ENCODE results near the gene UBE2E3.
"Not testable (repeated sequence)": the region's sequence is repeated elsewhere in the genome, so short reads cannot be mapped to it uniquely, and the experiment has no call there.

The UBE2E3 gene

DNA sequence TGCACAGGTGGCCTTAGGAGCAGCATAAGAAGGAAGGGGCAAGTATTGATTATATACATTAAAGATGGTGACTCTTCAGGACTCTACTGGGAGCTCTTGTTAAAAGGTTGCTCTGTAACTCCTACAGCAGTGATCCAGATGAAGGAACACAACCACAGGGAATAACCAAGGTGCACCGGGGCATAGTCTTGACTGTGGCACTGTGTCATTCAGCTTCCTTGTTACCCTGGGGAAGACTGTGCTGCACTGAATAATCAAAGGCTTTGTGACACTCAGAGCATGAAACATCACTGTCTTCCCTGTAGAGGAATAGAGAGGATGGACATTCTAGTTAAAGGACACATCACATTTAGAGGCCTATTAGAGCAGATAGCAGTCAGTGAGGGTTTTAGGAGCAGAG, 105.3 kb downstream of the UBE2E3 start:
- Histone ChIP-seq H3K27me3 (ENCODE audit: control insufficient read depth, low read length) (no peaks in the 10 kb centered on the region), H3K36me3 (ENCODE audit: control insufficient read depth, low read length) (no peaks in the 10 kb centered on the region), H3K27ac (ENCODE audit: low read depth, low read length) (no peak overlapping the region), H3F3A (ENCODE audit: control insufficient read depth, insufficient read depth) (no peaks in the 10 kb centered on the region), H3K9me2 (replicated peaks; ENCODE audit: control insufficient read depth, low read length) (no peaks in the 10 kb centered on the region), H3K9me3 (ENCODE audit: control insufficient read depth, insufficient read depth, low read length) (no peaks in the 10 kb centered on the region), H3K4me1 (ENCODE audit: control insufficient read depth, low read length) (no peaks in the 10 kb centered on the region), H3K79me2 (ENCODE audit: control insufficient read depth, low read length) (no peaks in the 10 kb centered on the region), H3K4me2 (ENCODE audit: low read length) (no peak overlapping the region), H3K4me3 (ENCODE audit: low read length) (no peak overlapping the region), H4K20me1 (ENCODE audit: control insufficient read depth, insufficient read depth, low read depth, low read length) (no peaks in the 10 kb centered on the region)
- TF ChIP-seq, protein P1, sequence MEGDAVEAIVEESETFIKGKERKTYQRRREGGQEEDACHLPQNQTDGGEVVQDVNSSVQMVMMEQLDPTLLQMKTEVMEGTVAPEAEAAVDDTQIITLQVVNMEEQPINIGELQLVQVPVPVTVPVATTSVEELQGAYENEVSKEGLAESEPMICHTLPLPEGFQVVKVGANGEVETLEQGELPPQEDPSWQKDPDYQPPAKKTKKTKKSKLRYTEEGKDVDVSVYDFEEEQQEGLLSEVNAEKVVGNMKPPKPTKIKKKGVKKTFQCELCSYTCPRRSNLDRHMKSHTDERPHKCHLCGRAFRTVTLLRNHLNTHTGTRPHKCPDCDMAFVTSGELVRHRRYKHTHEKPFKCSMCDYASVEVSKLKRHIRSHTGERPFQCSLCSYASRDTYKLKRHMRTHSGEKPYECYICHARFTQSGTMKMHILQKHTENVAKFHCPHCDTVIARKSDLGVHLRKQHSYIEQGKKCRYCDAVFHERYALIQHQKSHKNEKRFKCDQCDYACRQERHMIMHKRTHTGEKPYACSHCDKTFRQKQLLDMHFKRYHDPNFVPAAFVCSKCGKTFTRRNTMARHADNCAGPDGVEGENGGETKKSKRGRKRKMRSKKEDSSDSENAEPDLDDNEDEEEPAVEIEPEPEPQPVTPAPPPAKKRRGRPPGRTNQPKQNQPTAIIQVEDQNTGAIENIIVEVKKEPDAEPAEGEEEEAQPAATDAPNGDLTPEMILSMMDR (IDR thresholded peaks at IDR 0.05; ENCODE audit: low read depth, low read length, poor library complexity, severe bottlenecking) = no peak

DNA sequence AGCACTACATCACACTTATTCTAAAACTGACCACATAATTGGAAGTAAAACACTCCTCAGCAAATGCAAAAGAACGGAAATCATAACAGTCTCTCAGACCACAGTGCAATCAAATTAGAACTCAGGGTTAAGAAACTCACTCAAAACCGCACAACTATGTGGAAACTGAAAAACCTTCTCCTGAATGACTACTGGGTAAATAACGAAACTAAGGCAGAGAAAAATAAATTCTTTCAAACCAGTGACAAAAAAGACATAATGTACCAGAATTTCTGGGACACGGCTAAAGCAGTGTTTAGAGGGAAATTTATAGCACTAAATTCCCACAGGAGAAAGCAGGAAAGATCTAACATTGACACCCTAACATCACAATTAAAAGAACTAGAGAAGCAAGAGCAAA, 111.5 kb downstream of the UBE2E3 start:
- not testable (repeated sequence) for H3K27ac ChIP-seq (ENCODE audit: low read depth, low read length); H3K4me2 ChIP-seq (ENCODE audit: low read length); H3K79me2 ChIP-seq (ENCODE audit: control insufficient read depth, low read length); H3K36me3 ChIP-seq (ENCODE audit: control insufficient read depth, low read length); H3K9me2 ChIP-seq (replicated peaks; ENCODE audit: control insufficient read depth, low read length); H3K9me3 ChIP-seq (ENCODE audit: control insufficient read depth, insufficient read depth, low read length); H4K20me1 ChIP-seq (ENCODE audit: control insufficient read depth, insufficient read depth, low read depth, low read length); H3K4me1 ChIP-seq (ENCODE audit: control insufficient read depth, low read length); H3K27me3 ChIP-seq (ENCODE audit: control insufficient read depth, low read length); H3K4me3 ChIP-seq (ENCODE audit: low read length); H3F3A ChIP-seq (ENCODE audit: control insufficient read depth, insufficient read depth)

DNA sequence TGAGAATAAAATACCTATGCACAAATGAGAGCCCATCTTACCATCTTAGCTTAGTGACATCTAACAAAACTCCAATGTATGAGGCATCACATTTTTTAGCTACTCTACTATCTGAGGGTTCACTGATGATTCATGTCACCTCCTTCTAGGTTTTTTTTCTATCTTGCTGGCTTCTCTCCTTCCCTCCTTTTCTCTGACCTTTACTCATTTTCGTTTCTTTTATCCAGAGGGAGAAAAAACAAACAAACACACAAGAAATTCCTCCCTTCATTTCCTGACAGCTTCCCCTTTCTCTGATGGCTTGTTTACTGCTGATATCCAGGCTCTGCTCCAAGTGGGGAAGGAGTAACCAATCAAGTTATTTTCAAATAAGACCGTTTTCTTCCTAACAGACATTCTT, 115.1 kb downstream of the UBE2E3 start:
- H3K27ac ChIP-seq (ENCODE audit: low read depth, low read length) = no peak overlapping the region
- H3K9me3 ChIP-seq (ENCODE audit: control insufficient read depth, insufficient read depth, low read length) = no peaks in the 10 kb centered on the region
- no peaks in the 10 kb centered on the region for H3K9me2 ChIP-seq (replicated peaks; ENCODE audit: control insufficient read depth, low read length)
- H3K4me1 ChIP-seq (ENCODE audit: control insufficient read depth, low read length) = no peaks in the 10 kb centered on the region
- no peaks in the 10 kb centered on the region for H3K27me3 ChIP-seq (ENCODE audit: control insufficient read depth, low read length)
- H4K20me1 ChIP-seq (ENCODE audit: control insufficient read depth, insufficient read depth, low read depth, low read length) = no peaks in the 10 kb centered on the region
- no peak overlapping the region for H3K4me3 ChIP-seq (ENCODE audit: low read length)
- H3K79me2 ChIP-seq (ENCODE audit: control insufficient read depth, low read length) = no peaks in the 10 kb centered on the region
- TF ChIP-seq, protein P1 (IDR thresholded peaks at IDR 0.05; ENCODE audit: low read depth, low read length, poor library complexity, severe bottlenecking) = no peak
- TF ChIP-seq EZH2phosphoT487 (IDR thresholded peaks at IDR 0.05; ENCODE audit: borderline replicate concordance, low read length) = no peak
- no peaks in the 10 kb centered on the region for H3F3A ChIP-seq (ENCODE audit: control insufficient read depth, insufficient read depth)
- H3K4me2 ChIP-seq (ENCODE audit: low read length) = no peak overlapping the region
- H3K36me3 ChIP-seq (ENCODE audit: control insufficient read depth, low read length) = no peaks in the 10 kb centered on the region

DNA sequence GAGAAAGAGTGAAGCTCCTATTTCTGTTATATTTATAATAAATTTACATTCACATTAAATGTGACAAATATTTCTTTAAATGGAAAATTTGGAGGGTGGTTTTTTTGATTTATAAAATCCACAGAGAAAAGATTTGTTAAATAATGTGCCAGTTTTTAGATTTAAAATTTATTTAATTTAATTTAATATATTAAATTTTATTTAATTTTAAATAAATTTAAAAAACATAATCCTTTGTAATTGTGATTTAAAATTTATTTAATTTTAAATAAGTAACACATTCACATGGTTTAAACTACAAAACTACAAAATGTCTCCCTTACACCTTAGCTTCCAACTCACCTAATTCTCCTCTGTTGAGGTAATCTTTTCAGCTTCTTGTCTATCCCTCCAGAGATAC, 123.3 kb downstream of the UBE2E3 start:
- H3K4me3 ChIP-seq (ENCODE audit: low read length) = no peak overlapping the region
- no peaks in the 10 kb centered on the region for H3K9me2 ChIP-seq (replicated peaks; ENCODE audit: control insufficient read depth, low read length)
- no peaks in the 10 kb centered on the region for H3F3A ChIP-seq (ENCODE audit: control insufficient read depth, insufficient read depth)
- no peak overlapping the region for H3K4me2 ChIP-seq (ENCODE audit: low read length)
- H3K79me2 ChIP-seq (ENCODE audit: control insufficient read depth, low read length) = no peaks in the 10 kb centered on the region
- TF ChIP-seq, protein P1 (IDR thresholded peaks at IDR 0.05; ENCODE audit: low read depth, low read length, poor library complexity, severe bottlenecking) = no peak
- TF ChIP-seq EZH2phosphoT487 (IDR thresholded peaks at IDR 0.05; ENCODE audit: borderline replicate concordance, low read length) = no peak
- no peaks in the 10 kb centered on the region for H3K36me3 ChIP-seq (ENCODE audit: control insufficient read depth, low read length)
- H3K9me3 ChIP-seq (ENCODE audit: control insufficient read depth, insufficient read depth, low read length) = no peaks in the 10 kb centered on the region
- H3K4me1 ChIP-seq (ENCODE audit: control insufficient read depth, low read length) = no peaks in the 10 kb centered on the region
- no peak overlapping the region for H3K27ac ChIP-seq (ENCODE audit: low read depth, low read length)
- no peaks in the 10 kb centered on the region for H4K20me1 ChIP-seq (ENCODE audit: control insufficient read depth, insufficient read depth, low read depth, low read length)
- no peaks in the 10 kb centered on the region for H3K27me3 ChIP-seq (ENCODE audit: control insufficient read depth, low read length)

All from DOHH2 (cell line).